ENCODE data around the gene GALNT1.

DNA sequence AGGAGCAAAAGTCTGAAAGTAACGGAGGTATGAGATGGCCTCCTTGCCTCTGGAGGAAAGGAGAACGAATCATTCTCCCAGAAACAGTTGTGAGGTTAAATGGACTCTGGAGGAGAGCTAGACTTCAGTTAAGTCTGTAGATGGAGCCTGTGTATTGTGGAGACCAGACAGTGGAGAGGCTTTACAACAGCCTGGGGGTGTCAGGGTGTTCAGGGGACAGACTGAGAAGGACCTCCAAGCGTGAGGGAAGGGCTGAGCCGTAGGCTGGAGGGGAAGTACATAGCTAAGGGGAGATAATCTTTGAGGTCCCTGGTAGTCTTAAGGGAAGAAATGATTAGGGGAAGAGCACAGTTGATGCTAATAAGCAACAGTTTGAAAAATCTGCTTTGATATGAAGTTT, 76.6 kb downstream of the GALNT1 start:
- TF ChIP-seq, protein P1, sequence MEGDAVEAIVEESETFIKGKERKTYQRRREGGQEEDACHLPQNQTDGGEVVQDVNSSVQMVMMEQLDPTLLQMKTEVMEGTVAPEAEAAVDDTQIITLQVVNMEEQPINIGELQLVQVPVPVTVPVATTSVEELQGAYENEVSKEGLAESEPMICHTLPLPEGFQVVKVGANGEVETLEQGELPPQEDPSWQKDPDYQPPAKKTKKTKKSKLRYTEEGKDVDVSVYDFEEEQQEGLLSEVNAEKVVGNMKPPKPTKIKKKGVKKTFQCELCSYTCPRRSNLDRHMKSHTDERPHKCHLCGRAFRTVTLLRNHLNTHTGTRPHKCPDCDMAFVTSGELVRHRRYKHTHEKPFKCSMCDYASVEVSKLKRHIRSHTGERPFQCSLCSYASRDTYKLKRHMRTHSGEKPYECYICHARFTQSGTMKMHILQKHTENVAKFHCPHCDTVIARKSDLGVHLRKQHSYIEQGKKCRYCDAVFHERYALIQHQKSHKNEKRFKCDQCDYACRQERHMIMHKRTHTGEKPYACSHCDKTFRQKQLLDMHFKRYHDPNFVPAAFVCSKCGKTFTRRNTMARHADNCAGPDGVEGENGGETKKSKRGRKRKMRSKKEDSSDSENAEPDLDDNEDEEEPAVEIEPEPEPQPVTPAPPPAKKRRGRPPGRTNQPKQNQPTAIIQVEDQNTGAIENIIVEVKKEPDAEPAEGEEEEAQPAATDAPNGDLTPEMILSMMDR (optimal IDR thresholded peaks at IDR 0.05 in 1 of 3, IDR thresholded peaks at IDR 0.05 in 1 of 3, conservative IDR thresholded peaks at IDR 0.05 in 1 of 3; ENCODE audit: extremely low read depth in 1 of 3, insufficient read depth in 2 of 3, low read length in 3 of 3) = no peak
- no peak for TF ChIP-seq EZH2 (IDR thresholded peaks at IDR 0.05; ENCODE audit: low read length)

Data from keratinocyte (primary cell).